Muscle layer of colon (tissue), 2 donors: Measurements from ENCODE around the gene MGRN1.
A peak's percentile ranks its signal among the peaks of the same experiment; 100 is the strongest.

Experiments
- H3K27ac ChIP-seq: one replicate; pipeline ENCODE4 v1.7.0; 2013; ENCODE audit warnings: low read depth, mild to moderate bottlenecking, low read length, moderate library complexity
- H3K27me3 ChIP-seq, 2 donors: one replicate each; pipeline ENCODE4 v1.7.0; 2013; ENCODE audit warnings: low read length in 2 of 2, mild to moderate bottlenecking in 2 of 2; ENCODE audit not compliant: insufficient read depth in 2 of 2, control insufficient read depth in 1 of 2
- H3K36me3 ChIP-seq: one replicate; pipeline ENCODE4 v1.7.0; 2013; ENCODE audit warnings: mild to moderate bottlenecking, low read length; ENCODE audit not compliant: insufficient read depth
- H3K4me1 ChIP-seq: one replicate; pipeline ENCODE4 v1.7.0; 2013; ENCODE audit warnings: mild to moderate bottlenecking, low read length; ENCODE audit not compliant: insufficient read depth
- H3K4me3 ChIP-seq, 2 donors: one replicate each; pipeline ENCODE4 v1.7.0; 2013; ENCODE audit warnings: low read length in 2 of 2, low read depth in 1 of 2, mild to moderate bottlenecking in 1 of 2, moderate library complexity in 1 of 2
- H3K9ac ChIP-seq: one replicate; pipeline ENCODE4 v1.7.0; 2013; ENCODE audit warnings: low read length
- H3K9me3 ChIP-seq: one replicate; pipeline ENCODE4 v1.7.0; 2013; ENCODE audit warnings: mild to moderate bottlenecking, low read length
- donor health status: abdominal sarcoma.
- donor health status: Adenocarcinoma of cecum.

The MGRN1 gene

DNA sequence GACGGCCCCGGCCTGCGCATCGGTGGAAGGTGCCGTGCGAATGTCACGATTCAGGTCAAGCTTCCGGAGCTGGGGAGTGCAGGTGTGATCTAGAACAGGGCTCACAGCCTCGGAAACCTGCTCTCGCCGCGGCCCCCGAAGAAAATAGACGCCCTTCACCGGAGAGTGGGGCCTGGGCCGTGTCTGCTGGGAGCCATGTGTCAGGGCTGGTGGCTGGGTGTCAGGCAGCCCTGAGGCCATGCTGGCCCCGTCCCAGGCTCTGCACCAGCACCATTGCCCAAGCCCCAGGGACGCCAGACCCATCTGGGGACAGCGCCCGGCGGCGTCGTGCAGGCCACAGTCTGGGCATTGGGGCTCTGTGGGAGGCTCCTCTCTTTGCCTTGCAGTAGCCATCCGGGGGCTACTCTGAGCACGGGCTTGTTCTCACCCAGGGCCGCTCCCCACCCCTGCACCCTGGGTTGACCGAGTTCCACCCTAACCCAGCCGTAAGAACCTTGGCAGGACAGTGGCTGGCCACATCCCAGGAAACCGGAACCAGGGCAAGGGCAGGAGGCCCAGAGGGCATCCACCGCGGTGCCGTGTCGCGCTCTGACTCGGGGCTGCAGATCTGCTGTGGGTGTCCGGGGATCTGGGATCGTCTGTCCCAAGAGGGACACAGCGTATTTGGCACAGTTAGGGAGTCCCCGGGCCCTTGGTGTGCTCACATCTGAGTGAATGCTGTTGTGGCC is 63.5 kb downstream of the MGRN1 start:
- Histone ChIP-seq H3K36me3 (peaks cover 17% of the 10 kb centered on the region), H3K9ac (no peak overlapping the region), H3K4me3 (no peak overlapping the region)

DNA sequence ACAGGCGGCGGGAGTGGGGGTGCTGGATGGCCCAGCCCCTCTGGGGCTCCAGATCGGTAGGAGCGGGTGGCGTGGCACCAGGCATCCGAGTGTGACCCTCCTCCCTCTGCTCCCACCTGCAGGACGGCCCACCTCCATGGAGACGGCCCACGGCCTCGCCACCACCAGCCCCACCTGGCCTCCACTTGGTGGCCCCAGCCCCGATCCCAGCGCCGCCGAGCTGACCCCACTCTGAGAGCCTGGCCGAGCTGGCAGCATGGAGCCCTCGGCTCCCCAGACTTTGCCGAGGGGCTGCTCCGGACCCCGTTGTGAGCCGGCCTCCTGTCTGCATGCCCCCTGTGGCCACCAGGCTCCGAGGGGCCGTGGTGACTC is 64.0 kb downstream of the MGRN1 start:
- H3K4me3 ChIP-seq = no peak overlapping the region
- H3K27ac ChIP-seq = no peak overlapping the region
- no peaks in the 10 kb centered on the region for H3K27me3 ChIP-seq
- peaks cover 17% of the 10 kb centered on the region for H3K36me3 ChIP-seq
- no peak overlapping the region for H3K9ac ChIP-seq
- H3K4me1 ChIP-seq = peaks cover 7% of the 10 kb centered on the region
- no peaks in the 10 kb centered on the region for H3K9me3 ChIP-seq

More for the DNA sequence above, 63.5 kb downstream of the MGRN1 start:
- Histone ChIP-seq H3K27ac (no peak overlapping the region), H3K9me3 (no peaks in the 10 kb centered on the region), H3K27me3 (no peaks in the 10 kb centered on the region), H3K4me1 (peaks cover 7% of the 10 kb centered on the region)

DNA sequence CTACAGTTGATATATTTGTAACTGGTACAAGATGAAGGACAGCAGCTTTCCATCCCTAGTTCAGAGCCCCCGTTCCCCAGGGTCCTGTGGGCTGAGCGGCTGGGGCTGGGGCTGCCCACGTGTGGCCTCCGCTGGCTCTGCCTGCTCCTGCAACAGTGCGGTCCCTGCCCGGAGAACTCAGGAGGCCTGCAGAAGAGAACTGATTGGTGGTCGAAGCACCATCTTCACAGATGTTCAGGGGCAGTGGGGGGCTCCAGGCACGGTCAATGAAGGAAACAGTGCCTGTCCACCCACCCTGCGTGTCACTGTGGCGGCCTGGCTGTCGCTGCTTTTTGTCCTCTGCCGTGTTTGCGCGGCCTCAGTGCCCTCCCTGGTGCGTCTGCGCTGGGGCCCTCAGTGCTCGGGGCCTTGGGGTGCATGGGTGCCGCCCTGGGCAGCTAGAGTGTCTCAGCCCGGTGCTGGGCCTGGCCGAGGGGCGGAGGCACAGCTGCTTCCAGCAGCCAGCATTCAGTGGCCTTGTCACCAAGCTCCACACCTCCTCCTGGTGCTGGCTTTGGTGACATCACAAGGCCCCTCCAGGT is 64.6 kb downstream of the MGRN1 start:
- H3K36me3 ChIP-seq = peaks cover 14% of the 10 kb centered on the region
- H3K4me3 ChIP-seq = no peak overlapping the region
- peaks cover 7% of the 10 kb centered on the region for H3K4me1 ChIP-seq
- no peak overlapping the region for H3K27ac ChIP-seq
- no peak overlapping the region for H3K9ac ChIP-seq
- no peaks in the 10 kb centered on the region for H3K27me3 ChIP-seq
- no peaks in the 10 kb centered on the region for H3K9me3 ChIP-seq

DNA sequence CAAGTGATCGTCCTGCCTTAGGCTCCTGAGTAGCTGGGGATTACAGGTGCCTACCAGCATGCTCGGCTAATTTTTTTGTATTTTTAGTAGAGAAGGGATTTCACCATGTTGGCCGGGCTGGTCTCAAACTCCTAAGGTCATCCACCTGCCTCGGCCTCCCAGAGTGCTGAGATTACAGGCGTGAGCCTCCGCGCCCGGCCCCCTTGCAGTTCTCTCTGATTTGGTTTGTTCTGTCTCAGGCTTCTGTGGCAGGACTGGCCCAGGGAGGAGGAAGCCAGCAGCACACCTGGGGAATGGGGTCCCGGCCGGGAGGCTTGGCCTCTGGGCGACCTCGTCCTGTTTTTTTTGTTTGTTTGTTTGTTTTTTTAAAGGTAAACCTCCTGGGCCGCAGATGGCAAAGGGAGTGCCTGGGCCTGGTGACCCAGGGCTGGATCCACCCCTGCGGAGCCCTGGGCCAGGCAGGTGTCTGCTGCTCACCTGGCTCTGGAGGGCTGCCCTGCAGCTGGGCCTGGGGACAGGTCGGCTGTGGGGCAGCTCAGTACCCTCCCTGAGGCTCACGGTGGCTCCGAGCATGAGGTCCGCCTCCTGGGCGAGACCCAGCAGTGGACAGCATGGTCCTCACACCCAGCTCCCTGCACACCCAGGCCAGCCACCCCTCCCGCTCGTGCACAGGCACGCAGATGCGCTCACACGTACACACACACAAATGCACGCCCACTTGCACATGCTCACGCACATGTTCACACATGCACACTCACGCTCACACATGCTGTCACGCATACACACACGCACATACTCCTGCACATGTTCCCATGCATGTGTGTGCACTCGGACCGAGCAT is 65.5 kb downstream of the MGRN1 start:
- H3K27me3 ChIP-seq = no peaks in the 10 kb centered on the region
- no peak overlapping the region for H3K27ac ChIP-seq
- peaks cover 14% of the 10 kb centered on the region for H3K4me1 ChIP-seq
- no peaks in the 10 kb centered on the region for H3K9me3 ChIP-seq
- H3K4me3 ChIP-seq = no peak overlapping the region
- H3K36me3 ChIP-seq = peaks cover 5% of the 10 kb centered on the region
- H3K9ac ChIP-seq = no peak overlapping the region

DNA sequence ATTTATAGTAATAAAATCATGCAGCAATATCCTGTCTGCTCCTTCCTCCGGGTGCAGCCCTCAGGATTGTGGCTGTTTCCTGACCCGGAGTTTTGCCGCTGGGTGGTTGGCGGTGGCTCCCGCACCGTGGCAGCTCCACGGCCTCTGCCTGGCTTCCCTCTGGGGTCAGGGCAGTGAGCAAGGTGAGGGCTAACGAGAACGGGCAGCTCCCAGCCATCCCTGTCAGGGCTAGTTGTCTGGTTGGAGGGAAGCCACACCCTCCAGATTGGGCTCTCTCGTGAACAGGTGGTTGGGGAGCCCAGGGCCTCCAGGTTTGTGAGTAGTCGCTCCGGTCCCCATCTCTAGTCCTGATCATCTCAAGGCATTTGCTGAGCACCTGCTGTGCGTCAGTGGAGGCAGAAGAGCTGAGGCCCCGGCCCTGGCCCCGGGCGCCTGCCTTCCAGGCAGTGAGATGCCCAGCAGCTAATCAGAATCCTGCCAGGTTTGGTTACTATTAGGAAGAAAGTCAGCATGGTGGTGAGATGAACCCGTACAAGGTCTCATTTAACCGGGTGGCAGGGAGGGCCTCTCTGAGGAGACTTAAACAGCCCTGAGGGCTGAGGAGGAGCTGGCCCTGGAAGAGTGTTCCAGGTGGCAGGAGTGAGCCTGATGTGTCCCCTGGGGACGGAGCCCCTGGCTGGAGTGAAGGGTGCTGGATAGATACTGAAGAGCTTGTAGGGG is 66.5 kb downstream of the MGRN1 start:
- H3K9me3 ChIP-seq = no peaks in the 10 kb centered on the region
- H3K36me3 ChIP-seq = peaks cover 10% of the 10 kb centered on the region
- peaks cover 20% of the 10 kb centered on the region for H3K4me1 ChIP-seq
- H3K4me3 ChIP-seq = no peak overlapping the region
- no peak overlapping the region for H3K9ac ChIP-seq
- H3K27ac ChIP-seq = no peak overlapping the region
- H3K27me3 ChIP-seq = no peaks in the 10 kb centered on the region

DNA sequence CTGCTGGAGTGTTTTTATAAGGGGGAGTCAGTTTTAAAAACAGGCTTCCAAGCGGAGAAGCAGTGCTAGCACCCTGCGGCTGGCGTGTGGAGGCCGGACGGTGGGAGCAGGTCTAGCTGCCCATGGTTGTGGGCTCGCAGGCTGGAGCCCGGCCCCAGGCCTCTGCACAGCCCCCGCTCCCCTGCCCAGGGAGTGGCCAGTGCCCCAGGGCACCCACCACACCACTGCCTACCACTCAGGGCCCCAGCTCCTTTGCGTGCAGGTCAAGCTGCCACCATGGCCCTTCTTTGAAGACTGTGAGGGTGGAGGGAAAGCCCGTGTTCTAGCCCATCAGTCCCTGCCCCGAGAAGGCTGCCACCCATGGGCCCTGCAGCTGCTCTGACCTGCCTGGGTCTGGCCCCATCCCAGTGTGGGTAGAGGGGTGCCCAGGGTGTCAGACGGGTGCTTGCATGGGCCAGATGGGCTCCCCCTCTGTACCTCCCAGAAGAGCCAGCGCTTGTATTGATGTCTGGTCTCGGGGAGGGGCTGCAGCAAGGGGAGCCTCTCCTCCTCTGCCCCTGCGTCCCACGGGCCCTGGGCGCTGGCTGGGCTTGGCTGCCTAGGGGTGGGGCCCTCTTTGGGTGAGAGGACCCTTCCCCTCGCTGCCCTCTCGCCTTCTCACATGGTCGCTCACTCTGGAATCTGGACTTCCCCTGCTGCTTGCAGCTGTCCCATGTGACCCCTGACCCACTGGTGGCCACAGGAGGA is 67.2 kb downstream of the MGRN1 start:
- Histone ChIP-seq H3K4me1 (peaks cover 20% of the 10 kb centered on the region), H3K9me3 (no peaks in the 10 kb centered on the region), H3K27me3 (no peaks in the 10 kb centered on the region), H3K27ac (no peak overlapping the region), H3K36me3 (peaks cover 13% of the 10 kb centered on the region), H3K9ac (no peak overlapping the region), H3K4me3 (no peak overlapping the region)

DNA sequence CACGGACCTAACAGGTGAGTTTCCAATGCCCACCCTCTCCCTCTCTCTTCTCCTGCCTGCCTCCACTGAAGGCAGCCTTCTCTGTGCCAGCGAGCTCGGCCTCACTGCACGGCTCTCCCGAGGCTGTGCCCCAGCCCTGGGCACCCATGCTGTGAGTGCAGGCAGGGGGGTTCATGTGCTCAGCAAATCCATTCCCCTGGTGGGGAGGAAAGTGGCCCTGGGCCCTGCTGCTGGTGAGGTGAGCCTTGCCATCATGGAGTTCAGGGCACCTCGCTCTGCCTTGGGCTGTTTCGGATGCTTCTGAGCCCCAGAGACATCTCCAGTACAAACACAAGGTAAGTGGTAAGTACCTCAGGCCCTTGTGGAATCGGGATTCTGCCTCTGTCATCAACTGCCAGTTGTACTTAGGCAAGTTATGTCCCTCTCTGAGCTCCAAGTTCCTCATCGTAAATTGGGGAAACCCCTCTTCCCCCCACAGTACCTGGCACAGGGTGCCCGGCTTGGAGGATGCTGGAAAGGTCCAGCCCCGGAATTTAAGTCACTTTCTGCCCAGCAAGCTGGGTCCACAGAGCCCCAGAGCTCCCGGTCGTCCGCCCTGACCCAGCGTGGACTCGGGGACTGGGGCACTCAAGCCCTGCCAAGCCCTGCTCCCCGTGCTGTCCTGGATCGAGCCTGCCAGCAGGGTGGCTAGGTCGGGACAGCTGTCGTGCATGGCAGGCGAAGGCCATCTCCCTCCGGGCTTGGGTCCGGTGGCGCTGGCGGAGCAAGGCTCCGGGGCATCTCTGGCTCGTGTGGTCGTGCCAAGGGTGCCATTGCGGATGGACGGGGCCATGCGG is 68.1 kb downstream of the MGRN1 start:
- Histone ChIP-seq H3K36me3 (peaks cover 14% of the 10 kb centered on the region), H3K27me3 (no peaks in the 10 kb centered on the region), H3K27ac (peak overlapping the region; percentile 66), H3K9me3 (no peaks in the 10 kb centered on the region), H3K4me3 (peak overlapping the region; percentile 62 to 75), H3K9ac (no peak overlapping the region), H3K4me1 (peaks cover 20% of the 10 kb centered on the region)

DNA sequence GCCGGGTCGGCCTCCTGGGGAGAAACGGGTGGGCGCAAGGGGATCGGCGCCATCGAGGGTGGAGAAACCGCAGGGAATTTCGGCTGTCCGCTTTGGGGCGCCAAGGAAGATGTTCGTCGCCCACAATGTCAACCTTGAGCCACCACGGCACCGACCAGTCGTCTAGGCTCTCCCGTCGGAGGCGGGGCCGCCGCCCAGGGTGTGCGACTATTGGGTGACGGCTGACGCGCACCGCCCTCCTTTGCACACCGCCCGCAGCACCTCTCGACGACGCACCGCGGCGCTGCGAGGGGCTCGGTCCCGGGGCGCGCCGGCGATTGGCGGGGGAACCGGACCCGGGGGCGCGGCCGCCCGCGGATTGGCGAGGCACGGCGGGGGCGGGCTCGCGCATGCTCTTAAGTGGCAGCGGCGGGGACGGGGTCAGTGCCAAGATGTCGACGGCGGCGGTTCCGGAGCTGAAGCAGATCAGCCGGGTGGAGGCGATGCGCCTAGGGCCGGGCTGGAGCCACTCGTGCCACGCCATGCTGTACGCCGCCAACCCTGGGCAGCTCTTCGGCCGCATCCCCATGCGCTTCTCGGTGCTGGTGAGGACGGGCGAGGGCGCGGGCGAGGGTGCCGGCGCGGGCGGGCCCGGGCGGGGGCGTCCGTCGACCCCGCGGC is 68.8 kb downstream of the MGRN1 start, which contains the start of gene NUDT16L1:
TSS of gene NUDT16L1 (plus strand) at position 267 of the 660 bp plus-strand sequence. CDS start at position 432, 165 bp downstream.
- H3K27ac ChIP-seq = peak within 1 kb of the TSS; percentile 90
- no peaks in the 10 kb centered on the region for H3K9me3 ChIP-seq
- H3K4me1 ChIP-seq = peaks cover 20% of the 10 kb centered on the region
- no peaks in the 10 kb centered on the region for H3K27me3 ChIP-seq
- peak within 1 kb of the TSS; percentile 66 to 75 for H3K4me3 ChIP-seq
- peaks cover 21% of the 10 kb centered on the region for H3K36me3 ChIP-seq
- peak within 1 kb of the TSS; percentile 27 for H3K9ac ChIP-seq

DNA sequence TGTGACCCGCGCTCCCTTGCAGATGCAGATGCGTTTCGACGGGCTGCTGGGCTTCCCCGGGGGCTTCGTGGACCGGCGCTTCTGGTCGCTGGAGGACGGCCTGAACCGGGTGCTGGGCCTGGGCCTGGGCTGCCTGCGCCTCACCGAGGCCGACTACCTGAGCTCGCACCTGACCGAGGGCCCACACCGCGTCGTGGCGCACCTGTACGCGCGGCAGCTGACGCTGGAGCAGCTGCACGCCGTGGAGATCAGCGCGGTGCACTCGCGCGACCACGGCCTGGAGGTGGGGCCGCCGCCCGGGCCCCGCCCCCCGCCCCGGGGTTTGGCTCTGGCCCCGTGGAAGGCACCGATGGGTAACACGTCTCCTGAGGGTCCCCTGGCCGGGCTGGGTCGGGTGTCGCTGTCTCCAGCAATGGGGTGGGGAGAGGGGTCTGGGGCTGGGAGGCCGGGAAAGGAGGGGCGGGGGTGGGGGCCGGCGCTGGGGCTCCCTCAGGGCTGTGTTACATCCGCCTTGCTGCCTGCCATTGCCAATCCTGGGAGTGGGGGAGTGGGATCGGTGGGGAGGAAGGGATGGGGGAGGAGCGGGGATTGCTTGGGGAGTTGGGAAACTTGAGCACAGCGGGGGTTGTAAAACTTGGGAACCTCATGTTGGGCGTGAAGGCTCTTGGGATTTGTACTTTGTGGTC is 69.5 kb downstream of the MGRN1 start:
- Histone ChIP-seq H3K4me3 (peak overlapping the region; percentile 66 to 75), H3K27me3 (no peaks in the 10 kb centered on the region), H3K4me1 (peaks cover 20% of the 10 kb centered on the region), H3K9me3 (no peaks in the 10 kb centered on the region), H3K9ac (peak overlapping the region; percentile 27), H3K27ac (peak overlapping the region; percentile 90), H3K36me3 (peaks cover 28% of the 10 kb centered on the region)
